T-helper 1 cell treated with Interleukin-12 subunit alpha and Interleukin-12 subunit beta and Interleukin-4 antibody, amounts not matched to agents 30 μg/mL and 1 μg/mL, for 36 hours (primary cell): ENCODE results near the gene CHN2.

Source experiments
- H3K27ac Mint-ChIP-seq: one replicate; pipeline ENCODE4 v1.8.0; 2021; ENCODE audit warnings: mild to moderate bottlenecking, mixed read lengths
- H3K27me3 Mint-ChIP-seq: one replicate; pipeline ENCODE4 v1.8.0; 2021; ENCODE audit warnings: low read depth, mixed read lengths
- H3K36me3 Mint-ChIP-seq: one replicate; pipeline ENCODE4 v1.8.0; 2021; ENCODE audit warnings: low read depth, mixed read lengths
- H3K4me1 Mint-ChIP-seq: one replicate; pipeline ENCODE4 v1.8.0; 2021; ENCODE audit warnings: low read depth, mixed read lengths
- H3K4me3 Mint-ChIP-seq: one replicate; pipeline ENCODE4 v1.8.0; 2021; ENCODE audit warnings: mild to moderate bottlenecking, moderate library complexity, mixed read lengths
- H3K9me3 Mint-ChIP-seq: one replicate; pipeline ENCODE4 v1.8.0; 2021; ENCODE audit warnings: mixed read lengths

CHN2 gene

DNA sequence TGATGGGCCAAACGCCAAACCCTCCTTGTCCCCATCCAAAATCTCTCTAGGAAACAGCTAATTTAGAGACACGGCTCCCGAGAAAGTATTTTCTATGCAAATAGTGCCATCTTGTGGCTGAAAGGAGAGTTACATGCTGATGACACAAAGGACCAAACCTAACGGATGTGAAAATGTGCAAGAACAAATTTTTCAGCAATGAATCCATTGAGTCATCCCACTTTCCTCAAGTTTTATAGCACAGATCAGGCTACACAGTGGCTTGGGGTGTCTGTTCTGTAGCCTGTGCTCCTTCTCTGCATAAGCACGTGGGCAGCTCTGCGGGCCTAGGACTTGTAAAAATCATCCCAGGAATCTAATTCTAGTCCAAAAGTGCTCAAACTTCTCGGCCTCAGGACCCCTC, 214.3 kb downstream of the CHN2 start:
- Mint-ChIP-seq H3K36me3 (no peaks in the 10 kb centered on the region), H3K4me1 (no peaks in the 10 kb centered on the region), H3K27ac (no peak overlapping the region), H3K27me3 (peaks cover 5% of the 10 kb centered on the region), H3K9me3 (no peaks in the 10 kb centered on the region), H3K4me3 (no peak overlapping the region)

DNA sequence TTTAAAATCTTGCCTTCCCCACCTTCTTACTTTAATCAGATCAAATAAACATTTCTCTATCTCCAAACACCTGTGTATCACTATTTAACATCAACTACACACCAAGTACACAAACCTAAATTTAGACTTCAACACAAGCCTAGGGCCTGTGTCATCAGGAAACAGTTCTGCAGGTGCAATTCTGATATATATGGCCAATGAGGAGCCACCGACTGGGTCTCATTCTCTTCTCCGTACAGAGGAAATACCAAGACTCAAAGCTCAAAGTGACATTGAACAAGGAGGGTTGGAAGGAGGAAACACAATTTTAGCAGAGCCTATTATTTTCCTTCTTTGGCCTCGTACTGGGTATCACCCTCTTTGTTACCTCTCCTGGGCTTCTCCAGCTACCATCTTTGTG, 216.4 kb downstream of the CHN2 start:
- H3K4me1 Mint-ChIP-seq, result no peaks in the 10 kb centered on the region

DNA sequence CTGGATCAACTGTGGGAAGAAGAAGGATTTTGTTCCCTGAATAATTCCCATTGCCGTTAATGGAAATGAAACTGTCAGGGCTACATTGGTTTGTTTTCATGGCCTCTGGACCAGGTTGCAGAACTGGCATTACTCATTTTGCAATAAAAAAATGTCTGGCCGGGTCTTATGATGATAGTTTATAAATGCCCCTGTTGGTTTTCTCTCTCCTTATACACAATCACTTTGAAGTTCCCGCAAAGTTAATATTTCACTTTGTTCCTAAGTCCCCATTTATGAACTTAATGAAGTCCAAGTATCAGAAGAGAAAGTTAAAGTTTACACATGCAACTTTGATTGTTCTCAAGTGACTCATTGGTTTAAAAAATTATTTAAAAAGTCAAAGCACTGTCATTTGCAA, 218.3 kb downstream of the CHN2 start:
- no peaks in the 10 kb centered on the region for H3K4me1 Mint-ChIP-seq
- no peaks in the 10 kb centered on the region for H3K9me3 Mint-ChIP-seq
- H3K27ac Mint-ChIP-seq, result no peak overlapping the region
- no peaks in the 10 kb centered on the region for H3K36me3 Mint-ChIP-seq
- H3K27me3 Mint-ChIP-seq, result peaks cover 5% of the 10 kb centered on the region
- no peak overlapping the region for H3K4me3 Mint-ChIP-seq

More for the DNA sequence above, 216.4 kb downstream of the CHN2 start:
- H3K36me3 Mint-ChIP-seq, result no peaks in the 10 kb centered on the region
- H3K27ac Mint-ChIP-seq, result no peak overlapping the region
- no peak overlapping the region for H3K4me3 Mint-ChIP-seq
- H3K27me3 Mint-ChIP-seq, result peaks cover 5% of the 10 kb centered on the region
- H3K9me3 Mint-ChIP-seq, result no peaks in the 10 kb centered on the region

DNA sequence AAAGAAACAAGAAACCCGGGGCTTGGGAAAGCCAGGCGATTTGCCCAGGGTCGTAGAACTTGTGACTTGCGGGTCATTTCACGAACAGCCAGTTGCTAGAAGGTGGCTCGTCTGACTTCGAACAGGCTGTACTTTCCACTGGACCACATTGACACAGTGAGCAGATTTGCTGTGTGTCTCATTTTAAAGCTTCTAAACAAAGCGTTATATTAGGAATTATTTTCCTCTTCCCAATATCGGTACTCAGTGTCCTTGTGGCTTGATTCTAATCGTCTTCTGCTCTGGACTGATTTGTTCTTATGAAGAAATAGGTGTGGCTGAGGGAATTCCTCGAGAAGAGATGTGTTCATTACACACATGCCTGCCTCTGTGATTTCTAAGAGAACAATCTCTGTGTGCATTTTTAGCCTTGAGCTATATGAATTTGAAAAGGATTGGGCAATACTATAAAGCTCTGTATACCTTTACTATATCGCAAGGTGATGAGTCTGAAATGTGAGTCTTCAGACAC, 219.1 kb downstream of the CHN2 start:
- no peaks in the 10 kb centered on the region for H3K9me3 Mint-ChIP-seq
- peaks cover 5% of the 10 kb centered on the region for H3K27me3 Mint-ChIP-seq
- H3K4me3 Mint-ChIP-seq, result no peak overlapping the region
- H3K4me1 Mint-ChIP-seq, result no peaks in the 10 kb centered on the region
- no peaks in the 10 kb centered on the region for H3K36me3 Mint-ChIP-seq
- H3K27ac Mint-ChIP-seq, result no peak overlapping the region

DNA sequence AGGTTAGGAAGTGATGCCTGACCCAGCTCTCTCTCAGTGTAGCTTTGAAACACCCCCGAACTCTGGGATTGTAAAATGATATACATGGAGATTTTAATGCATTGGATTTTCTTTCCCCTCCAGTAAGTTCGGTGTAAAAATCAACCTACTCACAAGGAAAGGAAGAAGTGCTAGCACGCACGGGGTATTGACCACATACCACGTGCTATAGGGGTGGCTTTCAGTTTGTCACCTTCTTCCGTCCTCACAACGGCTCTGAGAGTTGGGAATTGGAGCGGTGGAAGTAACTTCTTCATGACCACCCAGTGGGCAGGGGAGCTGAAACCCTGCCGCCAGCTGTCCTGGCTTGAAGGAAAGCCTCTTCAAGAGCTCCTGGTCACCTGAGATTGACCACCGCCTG, 219.6 kb downstream of the CHN2 start:
- H3K9me3 Mint-ChIP-seq, result no peaks in the 10 kb centered on the region
- peaks cover 5% of the 10 kb centered on the region for H3K27me3 Mint-ChIP-seq
- H3K4me1 Mint-ChIP-seq, result no peaks in the 10 kb centered on the region
- no peaks in the 10 kb centered on the region for H3K36me3 Mint-ChIP-seq
- H3K27ac Mint-ChIP-seq, result no peak overlapping the region
- H3K4me3 Mint-ChIP-seq, result no peak overlapping the region

DNA sequence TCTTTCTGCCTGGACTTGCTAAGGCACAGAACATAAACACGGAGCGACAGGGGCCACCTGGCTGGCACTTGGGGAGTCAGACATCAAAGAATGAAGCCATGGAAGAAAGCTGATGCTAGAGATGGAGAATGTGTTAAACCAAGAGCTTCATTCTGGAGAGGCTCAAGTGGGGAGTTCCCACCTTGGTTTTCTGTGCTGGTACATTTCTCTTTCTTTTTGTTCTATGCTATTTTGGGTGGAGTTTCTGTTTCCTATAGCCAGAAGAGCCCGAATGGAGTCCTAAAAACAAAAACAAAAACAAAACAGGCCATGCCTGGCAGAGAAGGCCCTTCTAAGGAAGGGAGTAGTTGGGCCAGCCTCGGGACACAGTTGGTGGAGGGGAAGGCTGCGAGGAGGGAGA, 220.6 kb downstream of the CHN2 start:
- H3K27ac Mint-ChIP-seq, result no peak overlapping the region
- H3K36me3 Mint-ChIP-seq, result no peaks in the 10 kb centered on the region
- H3K27me3 Mint-ChIP-seq, result peaks cover 3% of the 10 kb centered on the region

DNA sequence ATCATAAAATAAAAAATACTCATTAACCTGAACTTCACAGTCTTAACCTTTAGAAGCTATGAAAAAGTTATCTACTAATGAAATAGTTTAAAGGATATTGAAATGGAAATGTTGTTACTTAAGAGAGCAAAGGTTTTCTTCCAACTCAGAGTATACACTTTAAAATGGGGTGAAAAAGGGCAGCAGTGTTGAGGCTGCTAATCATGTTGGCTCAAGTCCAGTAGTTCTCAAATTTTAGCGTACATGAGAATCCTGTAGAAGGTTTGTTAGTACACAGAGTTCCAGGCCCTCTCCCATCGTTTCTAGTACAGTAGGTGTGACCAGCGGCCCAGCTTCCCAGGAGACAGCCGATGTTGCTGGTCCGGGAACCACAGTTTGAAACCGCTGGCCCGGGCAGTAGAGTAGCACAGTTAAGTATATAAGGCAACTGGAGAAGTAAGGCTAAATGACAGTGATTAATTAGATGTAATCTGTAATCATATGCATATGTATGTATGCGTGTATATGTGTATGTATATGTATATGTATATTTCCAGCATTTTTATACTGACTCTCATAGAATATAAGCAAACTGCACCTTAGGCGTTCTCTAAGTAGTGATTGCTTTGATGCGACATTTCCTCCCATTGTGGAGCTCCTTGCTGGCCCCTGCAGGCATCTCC, 221.8 kb downstream of the CHN2 start:
- no peak overlapping the region for H3K4me3 Mint-ChIP-seq
- no peaks in the 10 kb centered on the region for H3K4me1 Mint-ChIP-seq
- no peaks in the 10 kb centered on the region for H3K27me3 Mint-ChIP-seq
- no peaks in the 10 kb centered on the region for H3K9me3 Mint-ChIP-seq
- H3K27ac Mint-ChIP-seq, result no peak overlapping the region
- no peaks in the 10 kb centered on the region for H3K36me3 Mint-ChIP-seq

More for the DNA sequence above, 220.6 kb downstream of the CHN2 start:
- Mint-ChIP-seq H3K9me3 (no peaks in the 10 kb centered on the region), H3K4me1 (no peaks in the 10 kb centered on the region), H3K4me3 (no peak overlapping the region)

DNA sequence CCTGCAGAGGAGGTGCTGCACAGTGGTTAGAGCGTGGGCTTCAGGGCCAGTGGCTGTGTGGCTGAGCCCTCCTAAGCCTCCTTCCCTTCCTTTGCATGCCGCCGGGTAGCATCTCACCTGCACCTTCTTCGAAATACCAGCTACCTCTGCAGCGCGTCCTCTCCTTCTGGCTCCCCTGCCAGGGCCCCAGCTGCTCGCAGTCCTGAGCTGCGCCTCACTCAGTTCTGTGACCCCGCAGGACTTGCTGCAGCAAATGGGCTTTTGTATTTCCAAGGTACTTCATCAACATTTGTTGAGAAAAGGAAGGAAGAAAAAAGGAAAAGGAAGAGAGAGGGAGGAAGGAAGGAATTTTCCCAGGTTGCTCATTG, 222.3 kb downstream of the CHN2 start:
- no peak overlapping the region for H3K27ac Mint-ChIP-seq
- no peaks in the 10 kb centered on the region for H3K36me3 Mint-ChIP-seq
- no peaks in the 10 kb centered on the region for H3K27me3 Mint-ChIP-seq
- no peak overlapping the region for H3K4me3 Mint-ChIP-seq
- H3K4me1 Mint-ChIP-seq, result no peaks in the 10 kb centered on the region
- H3K9me3 Mint-ChIP-seq, result no peaks in the 10 kb centered on the region

DNA sequence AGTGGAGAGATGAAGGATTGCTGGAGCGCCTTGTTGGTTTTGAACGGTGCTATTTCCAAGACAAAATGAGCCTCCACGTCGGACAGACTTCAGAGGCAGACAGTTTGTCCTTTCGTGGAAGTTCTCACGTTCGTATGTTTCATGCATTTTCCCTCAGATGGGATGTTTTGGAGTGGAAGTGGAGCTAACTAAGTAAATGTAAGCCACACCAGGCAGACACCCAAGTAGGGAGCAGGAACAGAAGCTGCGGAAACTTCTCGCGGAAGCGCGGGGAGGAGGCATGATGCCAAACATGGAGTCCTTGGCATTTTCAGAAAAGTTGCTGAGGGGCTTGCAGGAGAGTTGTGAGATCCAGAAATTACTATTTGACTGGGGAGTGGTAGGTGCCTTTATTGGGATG, 223.5 kb downstream of the CHN2 start:
- Mint-ChIP-seq H3K9me3 (no peaks in the 10 kb centered on the region), H3K27ac (no peak overlapping the region), H3K27me3 (no peaks in the 10 kb centered on the region), H3K4me3 (no peak overlapping the region), H3K4me1 (no peaks in the 10 kb centered on the region), H3K36me3 (no peaks in the 10 kb centered on the region)

DNA sequence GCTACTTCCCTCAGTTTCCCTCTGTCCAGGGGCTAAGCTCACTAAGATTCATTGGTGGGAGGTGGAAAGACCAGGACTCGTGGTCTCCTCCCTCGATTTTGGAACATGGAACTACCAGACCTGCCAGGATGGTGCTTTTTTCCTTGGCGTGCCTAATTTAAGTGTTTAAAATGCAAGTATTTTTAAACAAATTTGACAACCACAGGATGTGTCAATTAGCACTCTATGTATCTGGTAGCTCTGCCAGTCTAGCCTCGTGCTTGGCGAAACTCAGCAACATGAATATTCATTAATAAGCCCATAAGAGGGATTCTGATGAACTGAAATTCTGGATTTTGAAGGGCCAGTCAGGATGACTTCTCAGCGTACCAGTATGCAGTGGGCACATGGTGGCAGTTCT, 224.1 kb downstream of the CHN2 start:
- Mint-ChIP-seq H3K4me1 (no peaks in the 10 kb centered on the region), H3K4me3 (no peak overlapping the region), H3K9me3 (no peaks in the 10 kb centered on the region), H3K36me3 (no peaks in the 10 kb centered on the region), H3K27me3 (no peaks in the 10 kb centered on the region), H3K27ac (no peak overlapping the region)

DNA sequence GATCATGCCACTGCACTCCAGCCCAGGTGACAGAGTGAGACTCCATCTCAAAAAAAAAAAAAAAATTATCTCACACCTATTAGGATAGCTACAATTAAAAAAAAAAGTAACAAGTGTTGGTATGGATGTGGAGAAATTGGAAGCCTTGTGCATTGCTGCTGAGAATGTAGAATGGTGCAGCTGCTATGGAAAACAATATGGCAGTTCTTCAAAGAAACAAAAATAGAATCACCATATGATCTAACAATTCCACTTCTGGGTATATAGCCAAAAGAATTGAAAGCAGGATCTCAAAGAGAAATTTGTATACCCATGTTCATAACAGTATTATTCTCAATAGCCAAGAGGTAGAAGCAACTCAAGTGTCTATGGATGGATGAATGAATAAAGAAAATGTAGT, 225.4 kb downstream of the CHN2 start:
- Mint-ChIP-seq H3K27me3 (no peaks in the 10 kb centered on the region), H3K9me3 (no peaks in the 10 kb centered on the region), H3K4me1 (no peaks in the 10 kb centered on the region), H3K4me3 (no peak overlapping the region), H3K36me3 (no peaks in the 10 kb centered on the region), H3K27ac (no peak overlapping the region)

DNA sequence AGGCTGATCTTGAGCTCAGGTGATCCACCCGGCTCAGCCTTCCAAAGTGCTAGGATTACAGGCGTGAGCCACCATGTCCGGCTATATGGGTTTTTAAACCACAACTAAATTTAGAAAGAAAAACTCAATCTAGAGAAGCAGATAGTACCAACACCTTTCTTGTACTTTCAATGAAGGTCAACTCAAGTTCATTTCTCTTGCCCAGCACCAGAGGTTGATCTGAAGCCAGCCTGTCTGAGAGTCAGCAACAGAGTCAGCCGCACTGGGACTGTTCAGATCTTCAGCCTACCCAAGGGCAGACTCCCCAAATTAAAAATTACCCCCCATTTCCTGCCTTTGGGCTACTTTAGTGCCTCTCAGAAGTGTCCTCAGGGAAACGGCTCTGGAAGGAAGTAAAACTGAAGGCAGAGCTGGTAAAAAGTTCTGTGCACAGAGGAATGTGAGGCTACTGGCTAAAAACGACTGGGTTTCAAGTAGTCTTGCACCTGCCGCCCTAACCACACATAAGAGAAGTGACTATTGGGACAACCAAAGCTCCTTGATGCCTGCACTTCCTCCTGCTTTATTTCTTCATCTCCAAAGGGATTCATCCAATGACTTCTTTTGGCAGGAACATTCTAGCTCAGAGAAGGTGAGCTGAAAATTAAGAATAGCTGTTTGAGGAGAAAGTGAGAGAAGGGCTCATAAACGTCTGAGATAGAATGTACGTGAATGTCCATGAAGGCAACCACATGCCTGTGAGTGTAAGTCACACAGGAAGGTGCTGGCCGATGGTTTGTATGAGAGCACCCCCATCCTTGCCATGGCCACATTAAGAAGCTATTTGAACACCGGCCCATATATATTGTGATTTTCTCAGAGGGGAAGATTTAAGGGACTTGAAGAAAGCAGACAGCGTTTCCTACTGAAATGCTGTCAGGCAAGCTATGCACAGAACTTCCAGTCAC, 226.7 kb downstream of the CHN2 start:
- H3K9me3 Mint-ChIP-seq, result no peaks in the 10 kb centered on the region
- H3K27me3 Mint-ChIP-seq, result no peaks in the 10 kb centered on the region
- H3K27ac Mint-ChIP-seq, result no peak overlapping the region
- no peaks in the 10 kb centered on the region for H3K36me3 Mint-ChIP-seq
- no peaks in the 10 kb centered on the region for H3K4me1 Mint-ChIP-seq
- no peak overlapping the region for H3K4me3 Mint-ChIP-seq

DNA sequence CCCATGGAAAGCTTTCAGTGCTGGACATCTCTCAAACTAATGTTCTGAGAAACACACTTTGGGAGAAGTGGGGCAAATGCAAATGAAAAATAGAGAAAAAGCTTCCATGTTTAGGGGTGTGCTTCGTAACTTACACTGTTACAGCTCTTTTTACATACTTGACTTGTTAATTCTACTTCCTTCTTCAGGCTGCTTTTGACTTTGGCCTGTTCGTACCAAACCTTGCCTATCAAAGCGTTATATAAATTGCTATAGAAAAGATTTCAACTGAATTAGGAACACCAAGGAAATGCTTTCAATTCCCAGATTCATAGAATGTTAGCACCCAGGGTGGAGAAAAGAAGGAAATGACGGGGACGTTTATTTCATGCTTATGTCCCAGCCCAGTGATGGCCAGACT, 228.3 kb downstream of the CHN2 start:
- Mint-ChIP-seq H3K9me3 (no peaks in the 10 kb centered on the region), H3K4me1 (no peaks in the 10 kb centered on the region), H3K4me3 (no peak overlapping the region), H3K36me3 (no peaks in the 10 kb centered on the region), H3K27me3 (no peaks in the 10 kb centered on the region), H3K27ac (no peak overlapping the region)

DNA sequence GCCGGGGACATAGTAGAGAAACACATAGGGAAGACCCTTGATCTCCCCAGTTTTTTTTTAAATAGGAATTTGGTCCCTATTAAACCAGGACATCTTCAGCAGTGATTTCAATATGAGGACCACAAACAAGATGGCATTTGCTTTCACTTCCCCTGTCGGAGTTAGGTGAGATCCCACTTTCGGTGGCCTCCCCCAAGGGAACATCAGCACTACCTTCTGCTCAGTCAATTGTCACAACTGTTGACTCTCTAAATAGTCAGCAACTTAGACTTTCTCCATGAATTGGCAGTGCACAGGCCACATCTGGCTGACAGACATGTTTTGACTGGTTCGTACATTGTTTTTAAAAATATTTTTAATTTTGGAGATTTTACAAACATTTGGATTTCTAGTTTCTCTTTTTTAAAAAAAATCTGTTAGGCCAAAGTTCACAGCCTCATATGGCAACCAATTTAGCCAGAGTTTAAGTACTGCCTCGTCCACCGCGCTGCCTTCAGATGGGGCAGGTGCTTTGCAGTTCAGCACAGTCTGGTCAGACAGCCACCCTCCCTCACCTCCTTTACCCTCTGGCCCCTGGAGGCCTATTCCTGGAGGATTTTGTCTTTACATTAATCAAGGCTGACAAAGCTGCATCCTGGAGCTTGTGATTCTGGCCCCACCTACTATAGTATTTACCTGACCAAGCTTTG, 229.9 kb downstream of the CHN2 start:
- Mint-ChIP-seq H3K4me1 (no peaks in the 10 kb centered on the region), H3K36me3 (no peaks in the 10 kb centered on the region), H3K4me3 (no peak overlapping the region), H3K27me3 (no peaks in the 10 kb centered on the region), H3K9me3 (no peaks in the 10 kb centered on the region), H3K27ac (no peak overlapping the region)

DNA sequence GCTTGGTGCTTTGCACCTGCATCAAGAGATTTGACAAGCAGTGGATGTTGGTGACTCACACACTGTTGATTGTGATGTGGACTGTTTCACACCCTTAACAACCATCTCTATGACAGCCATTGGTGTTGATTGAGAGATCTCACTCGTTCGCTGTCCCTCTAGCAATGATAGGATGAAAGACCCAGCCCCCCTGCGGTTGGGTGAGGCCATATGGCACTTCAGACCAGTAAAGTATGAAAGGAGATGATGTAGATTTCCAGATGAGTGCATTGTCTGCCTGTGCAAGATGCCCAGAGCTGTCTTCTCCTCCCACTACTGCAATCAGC, 230.4 kb downstream of the CHN2 start:
- H3K4me1 Mint-ChIP-seq, result no peaks in the 10 kb centered on the region
- no peak overlapping the region for H3K27ac Mint-ChIP-seq
- H3K9me3 Mint-ChIP-seq, result no peaks in the 10 kb centered on the region
- no peaks in the 10 kb centered on the region for H3K27me3 Mint-ChIP-seq
- H3K36me3 Mint-ChIP-seq, result no peaks in the 10 kb centered on the region
- H3K4me3 Mint-ChIP-seq, result no peak overlapping the region
